G401 (cell line): ENCODE measurements around the gene TRNT1. TPM values are rescaled to one million over a fixed set of nuclear protein-coding genes. Genes with fewer than 3 reads are reported as not detected.

Experiments used
- DNase-seq: peaks from one replicate; pipeline ENCODE4 v3.0.0-alpha.2; 2015; ENCODE audit warnings: low spot score
- in situ Hi-C: cut with HindIII; loops from 2 replicates; pipeline ENCODE4 v1.10.0; 2016; ENCODE audit warnings: low sequenced_read_pairs, mixed read lengths
- total RNA-seq: library from RNA; depleted of rRNA; stranded (reverse); fragments of >200 nt; shearing (Covaris generic); gene quantifications from 2 replicates; pipeline ENCODE4 v1.2.3, GENCODE V29; 2014

The TRNT1 gene
- total RNA-seq, 1 experiment from 2014 or later = 32.7 TPM

- no peak for DNase-seq
- in situ Hi-C loops = no loop called here
Observed at GRCh38 chr3:3165241-3165640, 38.5 kb downstream of the TRNT1 start.

- DNase-seq = no peak
- in situ Hi-C loops = no loop called here
Observed at GRCh38 chr3:3165650-3166049, 38.9 kb downstream of the TRNT1 start.

GRCh38 chr3:3170998-3171397 is 44.3 kb downstream of the TRNT1 start:
- in situ Hi-C loops = no loop called here
- peak; percentile 36 for DNase-seq

GRCh38 chr3:3172627-3173026 is 45.9 kb downstream of the TRNT1 start:
- in situ Hi-C loops = no loop called here
- DNase-seq = no peak

- in situ Hi-C loops = no loop called here
- DNase-seq = no peak
Observed at GRCh38 chr3:3177861-3178497, 51.2 kb downstream of the TRNT1 start.

GRCh38 chr3:3178498-3179328 is 52.0 kb downstream of the TRNT1 start:
- in situ Hi-C loops = no loop called here
- DNase-seq = no peak

GRCh38 chr3:3179407-3180094 is 52.8 kb downstream of the TRNT1 start, which contains the start of gene CRBN:
CRBN (minus strand) TSS chr3:3179691; CDS start chr3:3179687, 4 bp downstream.
- in situ Hi-C loops = no loop called here

GRCh38 chr3:3180456-3180855 is 53.7 kb downstream of the TRNT1 start:
- in situ Hi-C loops = no loop called here
- DNase-seq = no peak

More at GRCh38 chr3:3179407-3180094, 52.8 kb downstream of the TRNT1 start, which contains the start of gene CRBN:
- DNase-seq = peak; percentile 89

- DNase-seq = no peak
- in situ Hi-C loops = no loop called here
Observed at GRCh38 chr3:3184876-3185275, 58.1 kb downstream of the TRNT1 start.

GRCh38 chr3:3189102-3189727 is 62.5 kb downstream of the TRNT1 start:
- DNase-seq = no peak
- in situ Hi-C loops = no loop called here

GRCh38 chr3:3189961-3190360 is 63.2 kb downstream of the TRNT1 start:
- no peak for DNase-seq
- in situ Hi-C loops = no loop called here

GRCh38 chr3:3191675-3192285 is 65.0 kb downstream of the TRNT1 start:
- in situ Hi-C loops = no loop called here
- DNase-seq = no peak

- in situ Hi-C loops = no loop called here
Observed at GRCh38 chr3:3192286-3192675, 65.5 kb downstream of the TRNT1 start.

GRCh38 chr3:3194861-3195260 is 68.1 kb downstream of the TRNT1 start:
- in situ Hi-C loops = no loop called here
- DNase-seq = no peak

More at GRCh38 chr3:3192286-3192675, 65.5 kb downstream of the TRNT1 start:
- no peak for DNase-seq

GRCh38 chr3:3196148-3196861 is 69.6 kb downstream of the TRNT1 start:
- in situ Hi-C loops = no loop called here
- no peak for DNase-seq
